PC-9 (cell line): ENCODE data around the gene UPF2. TPM values are rescaled to one million over a fixed set of nuclear protein-coding genes. Genes with fewer than 3 reads are reported as not detected.
"Not testable (repeated sequence)": the region's sequence is repeated elsewhere in the genome, so short reads cannot be mapped to it uniquely, and the experiment has no call there.

Experiments
- BruUV-seq: library from RNA; stranded (reverse); fragments of 400-500 nt; replicated peaks from 2 replicates; lab custom pipeline; 2021; lab: Mats Ljungman, UMichigan
- CTCF ChIA-PET: fragments of 300-600 bp; sonication (Branson Sonifier 250); formaldehyde crosslinking; loops from one replicate; lab custom pipeline; 2022; ENCODE audit warnings: antibody characterized with exemption; lab: Charles Lee
- POLR2A ChIA-PET: fragments of 300-600 bp; sonication (Branson Sonifier 250); formaldehyde crosslinking; loops from one replicate; lab custom pipeline; 2022; ENCODE audit warnings: antibody characterized with exemption; ENCODE audit not compliant: unreplicated experiment; lab: Charles Lee
- DNase-seq, 2 experiments: peaks; one replicate each; pipeline versions ENCODE4 v3.0.0 to v3.0.0-alpha.2; 2015 to 2022; ENCODE audit warnings: mixed read lengths in 1 of 2
- H2AFZ ChIP-seq: fragments of 200-600 bp; sonication (generic); 2 replicates; pipeline ENCODE4 v1.8.1; 2017; ENCODE audit warnings: antibody characterized with exemption
- H3F3A ChIP-seq: fragments of 200-600 bp; sonication (generic); 2 replicates; pipeline ENCODE4 v1.8.1; 2017; ENCODE audit warnings: antibody characterized with exemption, mild to moderate bottlenecking, low read depth; ENCODE audit not compliant: insufficient read depth
- H3K27ac ChIP-seq: fragments of 200-600 bp; sonication (generic); 2 replicates; pipeline ENCODE4 v1.6.1; 2016; ENCODE audit warnings: mixed run types
- H3K27me3 ChIP-seq: fragments of 200-600 bp; sonication (generic); 2 replicates; pipeline ENCODE4 v1.6.1; 2016; ENCODE audit warnings: low read depth, mixed run types; ENCODE audit not compliant: insufficient read depth
- H3K36me3 ChIP-seq: fragments of 200-600 bp; sonication (generic); 2 replicates; pipeline ENCODE4 v1.6.1; 2016; ENCODE audit warnings: low read depth, mixed run types
- H3K4me1 ChIP-seq: fragments of 200-600 bp; sonication (generic); replicated peaks from 2 replicates; pipeline ENCODE4 v1.6.1; 2016; ENCODE audit warnings: mixed run types; ENCODE audit not compliant: insufficient read depth
- H3K4me2 ChIP-seq: fragments of 200-600 bp; sonication (generic); 2 replicates; pipeline ENCODE4 v1.6.1; 2017; ENCODE audit warnings: mixed run types
- H3K4me3 ChIP-seq: fragments of 200-600 bp; sonication (generic); 2 replicates; pipeline ENCODE4 v1.6.1; 2016; ENCODE audit warnings: mixed run types
- H3K79me2 ChIP-seq: fragments of 200-600 bp; sonication (generic); 2 replicates; pipeline ENCODE4 v1.6.1; 2017; ENCODE audit warnings: low read depth, mixed run types
- H3K9me2 ChIP-seq: fragments of 200-600 bp; sonication (generic); 2 replicates; pipeline ENCODE4 v1.8.1; 2017; ENCODE audit warnings: mild to moderate bottlenecking; ENCODE audit not compliant: insufficient read depth
- H3K9me3 ChIP-seq: fragments of 200-600 bp; sonication (generic); 2 replicates; pipeline ENCODE4 v1.8.1; 2016; ENCODE audit warnings: low read depth; ENCODE audit not compliant: insufficient read depth
- H4K20me1 ChIP-seq: fragments of 200-600 bp; sonication (generic); 2 replicates; pipeline ENCODE4 v1.8.1; 2017; ENCODE audit not compliant: insufficient read depth
- EZH2 ChIP-seq: fragments of 200-600 bp; sonication (generic); IDR thresholded peaks from 2 replicates; pipeline ENCODE4 v1.8.0; 2017; ENCODE audit warnings: antibody characterized with exemption, low read depth
- intact Hi-C: fragments of 100-400 bp; cut with micrococcal nuclease; formaldehyde crosslinking; loops from one replicate; pipeline ENCODE4 v1.10.0; 2022; ENCODE audit not compliant: unreplicated experiment
- total RNA-seq: library from RNA; stranded (reverse); gene quantifications from 2 replicates; pipeline ENCODE4 v1.2.3, GENCODE V29; 2021
- TF ChIP-seq, protein P1 (sequence below): fragments of 200-600 bp; sonication (generic); conservative IDR thresholded peaks from 2 replicates; pipeline ENCODE4 v1.6.1; 2017; ENCODE audit warnings: mixed run types, antibody characterized with exemption, mild to moderate bottlenecking, moderate library complexity

UPF2 gene
- total RNA-seq, 1 experiment from 2014 or later: 25.9 TPM

DNA sequence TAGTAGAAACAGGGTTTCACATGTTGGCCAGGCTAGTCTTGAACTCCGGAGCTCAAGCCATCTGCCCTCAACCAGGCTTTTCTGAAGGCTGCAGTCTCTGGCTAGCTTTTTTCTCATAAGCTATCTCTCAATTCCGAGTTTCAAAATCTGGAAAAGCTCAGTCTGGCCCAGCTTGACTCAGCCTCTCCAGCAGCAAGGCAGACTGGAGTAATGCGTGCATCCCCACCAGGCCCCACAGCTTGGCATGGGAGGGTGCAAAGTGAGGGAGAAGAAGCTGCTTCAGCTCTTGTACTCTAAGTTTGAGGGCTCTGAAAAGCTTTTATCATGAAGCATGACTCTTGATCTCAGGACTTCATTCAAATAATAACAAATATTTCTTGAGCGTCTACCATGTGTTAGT lies 30.9 kb upstream of the UPF2 start:
- Histone ChIP-seq H3K4me1 (no peaks in the 10 kb centered on the region), H3K4me3 (no peak overlapping the region), H2AFZ (no peak overlapping the region), H3K79me2 (peaks cover 24% of the 10 kb centered on the region; the same call in 1 of the 2 replicates), H3K9me3 (no peaks in the 10 kb centered on the region), H3K36me3 (no peaks in the 10 kb centered on the region), H3K27me3 (no peaks in the 10 kb centered on the region), H3F3A (no peaks in the 10 kb centered on the region), H3K27ac (no peak overlapping the region), H4K20me1 (no peaks in the 10 kb centered on the region), H3K9me2 (no peaks in the 10 kb centered on the region), H3K4me2 (no peak overlapping the region)
- CTCF ChIA-PET: no interaction called here
- no peak for TF ChIP-seq EZH2
- TF ChIP-seq, protein P1, sequence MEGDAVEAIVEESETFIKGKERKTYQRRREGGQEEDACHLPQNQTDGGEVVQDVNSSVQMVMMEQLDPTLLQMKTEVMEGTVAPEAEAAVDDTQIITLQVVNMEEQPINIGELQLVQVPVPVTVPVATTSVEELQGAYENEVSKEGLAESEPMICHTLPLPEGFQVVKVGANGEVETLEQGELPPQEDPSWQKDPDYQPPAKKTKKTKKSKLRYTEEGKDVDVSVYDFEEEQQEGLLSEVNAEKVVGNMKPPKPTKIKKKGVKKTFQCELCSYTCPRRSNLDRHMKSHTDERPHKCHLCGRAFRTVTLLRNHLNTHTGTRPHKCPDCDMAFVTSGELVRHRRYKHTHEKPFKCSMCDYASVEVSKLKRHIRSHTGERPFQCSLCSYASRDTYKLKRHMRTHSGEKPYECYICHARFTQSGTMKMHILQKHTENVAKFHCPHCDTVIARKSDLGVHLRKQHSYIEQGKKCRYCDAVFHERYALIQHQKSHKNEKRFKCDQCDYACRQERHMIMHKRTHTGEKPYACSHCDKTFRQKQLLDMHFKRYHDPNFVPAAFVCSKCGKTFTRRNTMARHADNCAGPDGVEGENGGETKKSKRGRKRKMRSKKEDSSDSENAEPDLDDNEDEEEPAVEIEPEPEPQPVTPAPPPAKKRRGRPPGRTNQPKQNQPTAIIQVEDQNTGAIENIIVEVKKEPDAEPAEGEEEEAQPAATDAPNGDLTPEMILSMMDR: no peak
- POLR2A ChIA-PET: interaction anchor here (0.6 kb wide), 1 partner anchor 50 kb away, joined by 8 read pairs; no protein-coding TSS in a partner anchor
- intact Hi-C loops: no loop called here
- BruUV-seq: no TSS peak
- DNase-seq: no peak

- H3K27me3 ChIP-seq, H3K4me3 ChIP-seq, BruUV-seq, H4K20me1 ChIP-seq, H3K9me2 ChIP-seq, H3K4me1 ChIP-seq, H3K4me2 ChIP-seq, CTCF ChIA-PET, H3K27ac ChIP-seq, H2AFZ ChIP-seq, intact Hi-C loops, H3F3A ChIP-seq, DNase-seq, H3K9me3 ChIP-seq, H3K36me3 ChIP-seq: not testable (repeated sequence)
- H3K79me2 ChIP-seq: peaks cover 24% of the 10 kb centered on the region; the same call in 1 of the 2 replicates
- POLR2A ChIA-PET: interaction anchor here (0.6 kb wide), 1 partner anchor 590 kb away, joined by 5 read pairs; no protein-coding TSS in a partner anchor
These were observed 28.8 kb upstream of the UPF2 start for GRCh38 chr10:12071441-12071840.

DNA sequence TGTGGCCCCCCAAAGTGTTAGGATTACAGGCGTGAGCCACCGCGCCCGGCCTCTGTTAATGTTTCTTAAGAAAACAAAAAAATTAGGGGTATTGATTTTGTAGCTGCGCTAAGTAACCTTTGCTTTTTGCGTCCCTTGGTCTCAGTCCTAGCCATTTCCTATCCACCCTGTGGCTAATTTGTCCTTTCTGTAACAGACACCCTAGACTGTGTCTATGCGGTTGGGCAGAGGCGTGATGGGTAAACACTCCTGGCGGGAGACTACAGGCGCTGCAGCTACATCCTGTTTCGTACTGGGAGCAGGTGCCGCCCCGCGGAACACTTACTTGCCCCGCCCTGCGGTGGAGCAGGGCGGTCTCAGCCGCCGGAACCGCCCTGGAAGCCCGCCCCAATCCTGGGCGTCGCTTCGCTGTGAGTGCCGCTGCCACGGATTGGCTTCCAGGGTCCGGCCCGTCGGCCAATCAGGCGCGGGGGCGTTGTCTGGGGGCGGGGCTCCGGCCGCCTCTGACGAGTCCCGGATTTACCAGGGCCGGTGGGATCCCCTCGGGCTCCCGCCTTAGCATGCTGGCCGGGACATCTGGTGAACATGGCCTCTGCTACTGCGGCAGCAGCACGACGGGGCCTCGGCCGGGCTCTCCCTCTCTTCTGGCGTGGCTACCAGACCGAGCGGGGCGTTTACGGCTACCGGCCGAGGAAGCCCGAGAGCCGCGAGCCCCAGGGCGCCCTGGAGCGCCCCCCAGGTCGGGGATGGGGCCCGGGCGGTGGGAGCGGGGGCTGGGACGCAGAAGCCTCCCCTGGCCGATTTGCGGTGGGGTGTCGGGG lies 26.1 kb upstream of the UPF2 start, which contains the start of gene DHTKD1:
Gene DHTKD1 (plus strand): TSS at position 506 of the 821 bp plus-strand sequence. CDS start 80 bp downstream, at position 586.
- peaks cover 24% of the 10 kb centered on the region; the same call in 1 of the 2 replicates for H3K79me2 ChIP-seq
- peak within 1 kb of the TSS; percentile 69 for H3K4me2 ChIP-seq
- no peaks in the 10 kb centered on the region for H3K27me3 ChIP-seq
- CTCF ChIA-PET: interaction anchor here (0.6 kb wide), 1 partner anchor 213 kb away, joined by 6 read pairs; no protein-coding TSS in a partner anchor
- peak; percentile 88 to 98 for DNase-seq
- no TSS peak for BruUV-seq
- H3K4me1 ChIP-seq: no peaks in the 10 kb centered on the region
- H3K27ac ChIP-seq: peak within 1 kb of the TSS; percentile 10; the same call in 1 of the 2 replicates
- no peaks in the 10 kb centered on the region for H3K9me2 ChIP-seq
- H3K4me3 ChIP-seq: peak within 1 kb of the TSS; percentile 83
- intact Hi-C loops: loop anchor here (1.0 to 5.0 kb wide), 2 partner anchors 25 to 59 kb away; partner anchors contain the start of gene SEC61A2
- POLR2A ChIA-PET: interaction anchor here (0.6 to 0.9 kb wide), 5 partner anchors 26 to 282 kb away, joined by 3 to 8 read pairs (median 7); partner anchors contain the start of gene UPF2
- H2AFZ ChIP-seq: peak within 1 kb of the TSS; percentile 77
- TF ChIP-seq, protein P1: no peak; the same call in 1 of the 2 replicates
- TF ChIP-seq EZH2: no peak
- H3K36me3 ChIP-seq: no peaks in the 10 kb centered on the region
- peaks cover 8% of the 10 kb centered on the region; the same call in 1 of the 2 replicates for H3F3A ChIP-seq
- no peaks in the 10 kb centered on the region for H4K20me1 ChIP-seq
- no peaks in the 10 kb centered on the region for H3K9me3 ChIP-seq
